ENCODE results near the gene RMDN2. TPM values are rescaled to one million over a fixed set of nuclear protein-coding genes. Genes with fewer than 3 reads are reported as not detected.

The RMDN2 gene
- total RNA-seq, 1 experiment from 2014 or later = 4.7 TPM

- H3K4me1 Mint-ChIP-seq (ENCODE audit: low read depth, unreplicated experiment) = no peaks in the 10 kb centered on the region
- no peaks in the 10 kb centered on the region for H3K36me3 Mint-ChIP-seq (ENCODE audit: insufficient read depth, unreplicated experiment)
- no peaks in the 10 kb centered on the region for H3K27me3 Mint-ChIP-seq (ENCODE audit: unreplicated experiment)
- no peaks in the 10 kb centered on the region for H3K9me3 Mint-ChIP-seq (ENCODE audit: low read depth, unreplicated experiment)
- CTCF ChIA-PET = no interaction called here
- no peak overlapping the region for H3K4me3 Mint-ChIP-seq (ENCODE audit: low read depth, unreplicated experiment)
- intact Hi-C loops (cut with micrococcal nuclease; ENCODE audit: unreplicated experiment) = no loop called here
- TF ChIP-seq, protein P1, sequence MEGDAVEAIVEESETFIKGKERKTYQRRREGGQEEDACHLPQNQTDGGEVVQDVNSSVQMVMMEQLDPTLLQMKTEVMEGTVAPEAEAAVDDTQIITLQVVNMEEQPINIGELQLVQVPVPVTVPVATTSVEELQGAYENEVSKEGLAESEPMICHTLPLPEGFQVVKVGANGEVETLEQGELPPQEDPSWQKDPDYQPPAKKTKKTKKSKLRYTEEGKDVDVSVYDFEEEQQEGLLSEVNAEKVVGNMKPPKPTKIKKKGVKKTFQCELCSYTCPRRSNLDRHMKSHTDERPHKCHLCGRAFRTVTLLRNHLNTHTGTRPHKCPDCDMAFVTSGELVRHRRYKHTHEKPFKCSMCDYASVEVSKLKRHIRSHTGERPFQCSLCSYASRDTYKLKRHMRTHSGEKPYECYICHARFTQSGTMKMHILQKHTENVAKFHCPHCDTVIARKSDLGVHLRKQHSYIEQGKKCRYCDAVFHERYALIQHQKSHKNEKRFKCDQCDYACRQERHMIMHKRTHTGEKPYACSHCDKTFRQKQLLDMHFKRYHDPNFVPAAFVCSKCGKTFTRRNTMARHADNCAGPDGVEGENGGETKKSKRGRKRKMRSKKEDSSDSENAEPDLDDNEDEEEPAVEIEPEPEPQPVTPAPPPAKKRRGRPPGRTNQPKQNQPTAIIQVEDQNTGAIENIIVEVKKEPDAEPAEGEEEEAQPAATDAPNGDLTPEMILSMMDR (IDR thresholded peaks at IDR 0.05; ENCODE audit: unreplicated experiment) = no peak
- no peak overlapping the region for H3K27ac Mint-ChIP-seq (ENCODE audit: unreplicated experiment)
- no peak for DNase-seq
- BruUV-seq (replicated peaks) = no TSS peak
Observed at GRCh38 chr2:38045811-38046210, 120.7 kb downstream of the RMDN2 start.

- peaks cover 30% of the 10 kb centered on the region for H3K4me1 Mint-ChIP-seq (ENCODE audit: low read depth, unreplicated experiment)
- no TSS peak for BruUV-seq (replicated peaks)
- H3K9me3 Mint-ChIP-seq (ENCODE audit: low read depth, unreplicated experiment) = no peaks in the 10 kb centered on the region
- H3K4me3 Mint-ChIP-seq (ENCODE audit: low read depth, unreplicated experiment) = no peak overlapping the region
- H3K27ac Mint-ChIP-seq (ENCODE audit: unreplicated experiment) = no peak overlapping the region
- intact Hi-C loops (cut with micrococcal nuclease; ENCODE audit: unreplicated experiment) = no loop called here
- peaks cover 5% of the 10 kb centered on the region for H3K36me3 Mint-ChIP-seq (ENCODE audit: insufficient read depth, unreplicated experiment)
- DNase-seq = no peak
- CTCF ChIA-PET = no interaction called here
- H3K27me3 Mint-ChIP-seq (ENCODE audit: unreplicated experiment) = no peaks in the 10 kb centered on the region
- TF ChIP-seq, protein P1 (IDR thresholded peaks at IDR 0.05; ENCODE audit: unreplicated experiment) = no peak
Observed at GRCh38 chr2:38056216-38056615, 131.1 kb downstream of the RMDN2 start.

DNA sequence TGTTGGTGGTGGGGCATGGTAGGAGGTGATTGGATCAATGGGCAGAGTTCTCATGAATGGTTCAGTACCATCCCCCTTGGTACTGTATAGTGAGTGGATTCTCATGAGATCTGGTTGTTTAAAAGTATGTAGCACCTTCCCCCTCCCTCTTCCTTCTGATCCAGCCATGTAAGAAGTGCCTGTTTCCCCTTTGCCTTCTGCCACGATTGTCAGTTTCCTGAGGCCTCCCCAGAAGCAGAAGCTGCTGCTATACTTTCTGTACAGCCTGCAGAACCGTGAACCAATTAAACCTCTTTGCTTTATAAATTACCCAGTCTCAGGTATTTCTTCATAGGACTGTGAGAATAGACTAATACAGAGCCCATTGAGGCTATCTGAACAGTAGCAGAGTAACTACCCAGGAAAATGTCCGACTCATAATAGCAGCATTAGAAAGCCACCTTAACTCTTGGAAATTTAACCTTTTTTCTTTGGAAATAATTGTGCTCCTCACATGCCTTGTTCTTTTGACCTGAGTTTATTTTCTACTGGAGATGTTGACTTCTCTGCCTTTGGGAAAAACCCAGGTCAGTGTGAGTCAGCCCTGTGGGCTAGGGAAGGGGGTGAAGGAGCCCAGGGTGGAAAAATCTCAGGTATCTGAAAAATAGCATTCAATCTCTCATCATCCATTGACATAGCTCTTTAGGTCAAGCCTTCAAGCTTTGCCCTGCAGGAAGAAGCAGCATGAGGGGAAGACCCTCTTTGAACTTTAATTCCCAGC is 132.7 kb downstream of the RMDN2 start:
- Mint-ChIP-seq H3K27me3 (ENCODE audit: unreplicated experiment) (no peaks in the 10 kb centered on the region), H3K36me3 (ENCODE audit: insufficient read depth, unreplicated experiment) (peaks cover 5% of the 10 kb centered on the region), H3K4me3 (ENCODE audit: low read depth, unreplicated experiment) (no peak overlapping the region), H3K4me1 (ENCODE audit: low read depth, unreplicated experiment) (peaks cover 30% of the 10 kb centered on the region), H3K9me3 (ENCODE audit: low read depth, unreplicated experiment) (no peaks in the 10 kb centered on the region), H3K27ac (ENCODE audit: unreplicated experiment) (no peak overlapping the region)
- intact Hi-C loops (cut with micrococcal nuclease; ENCODE audit: unreplicated experiment) = no loop called here
- BruUV-seq (replicated peaks) = no TSS peak
- CTCF ChIA-PET = no interaction called here
- peak; percentile 35 for DNase-seq
- TF ChIP-seq, protein P1 (IDR thresholded peaks at IDR 0.05; ENCODE audit: unreplicated experiment) = no peak

- CTCF ChIA-PET = no interaction called here
- no peak overlapping the region for H3K27ac Mint-ChIP-seq (ENCODE audit: unreplicated experiment)
- H3K4me1 Mint-ChIP-seq (ENCODE audit: low read depth, unreplicated experiment) = peaks cover 30% of the 10 kb centered on the region
- no peaks in the 10 kb centered on the region for H3K9me3 Mint-ChIP-seq (ENCODE audit: low read depth, unreplicated experiment)
- peaks cover 5% of the 10 kb centered on the region for H3K36me3 Mint-ChIP-seq (ENCODE audit: insufficient read depth, unreplicated experiment)
- H3K27me3 Mint-ChIP-seq (ENCODE audit: unreplicated experiment) = no peaks in the 10 kb centered on the region
- TF ChIP-seq, protein P1 (IDR thresholded peaks at IDR 0.05; ENCODE audit: unreplicated experiment) = no peak
- no TSS peak for BruUV-seq (replicated peaks)
- intact Hi-C loops (cut with micrococcal nuclease; ENCODE audit: unreplicated experiment) = no loop called here
- H3K4me3 Mint-ChIP-seq (ENCODE audit: low read depth, unreplicated experiment) = no peak overlapping the region
- no peak for DNase-seq
Observed at GRCh38 chr2:38060236-38061018, 135.3 kb downstream of the RMDN2 start.
